Kidney epithelial cell (primary cell): ENCODE measurements around the gene SCNN1B. TPM values are rescaled to one million over a fixed set of nuclear protein-coding genes. Genes with fewer than 3 reads are reported as not detected.
A peak's percentile ranks its signal among the peaks of the same experiment; 100 is the strongest.

Experiments used
- DNase-seq: peaks from one replicate; pipeline ENCODE4 v3.0.0-alpha.2; 2010; ENCODE audit warnings: low read depth
- H3K27me3 ChIP-seq: 2 replicates; pipeline ENCODE4 v1.6.0; 2011; ENCODE audit warnings: low read length; ENCODE audit not compliant: control insufficient read depth, insufficient read depth
- H3K36me3 ChIP-seq: 2 replicates; pipeline ENCODE4 v1.5.1; 2011; ENCODE audit warnings: low read length; ENCODE audit not compliant: control insufficient read depth, insufficient read depth
- H3K4me3 ChIP-seq: 2 replicates; pipeline ENCODE4 v1.5.1; 2011; ENCODE audit warnings: low read depth, mild to moderate bottlenecking, control low read depth, low read length
- CTCF ChIP-seq: IDR thresholded peaks from 2 replicates; pipeline ENCODE4 v1.5.1; 2011; ENCODE audit warnings: mild to moderate bottlenecking, moderate library complexity, low read length, control low read depth, inconsistent platforms; ENCODE audit not compliant: insufficient read depth, poor library complexity, severe bottlenecking
- total RNA-seq: library from RNA; depleted of rRNA; stranded (reverse); fragments of >200 nt; gene quantifications from 2 replicates; pipeline ENCODE4 v1.2.3, GENCODE V29; 2015

SCNN1B gene
- total RNA-seq, 1 donor from 2014 or later = 0.38 TPM

- H3K4me3 ChIP-seq = no peak overlapping the region
- no peaks in the 10 kb centered on the region for H3K36me3 ChIP-seq
- no peak for TF ChIP-seq CTCF
- no peaks in the 10 kb centered on the region for H3K27me3 ChIP-seq
- no peak for DNase-seq
These were observed 41.8 kb downstream of the SCNN1B start for GRCh38 chr16:23343643-23344612.

- TF ChIP-seq CTCF = no peak
- Histone ChIP-seq H3K4me3 (no peak overlapping the region), H3K36me3 (no peaks in the 10 kb centered on the region), H3K27me3 (no peaks in the 10 kb centered on the region)
- DNase-seq = no peak
These were observed 43.1 kb downstream of the SCNN1B start for GRCh38 chr16:23345237-23345636.

- TF ChIP-seq CTCF = peak; percentile 15
- no peaks in the 10 kb centered on the region for H3K27me3 ChIP-seq
- no peak for DNase-seq
- no peaks in the 10 kb centered on the region for H3K36me3 ChIP-seq
- no peak overlapping the region for H3K4me3 ChIP-seq
These were observed 46.7 kb downstream of the SCNN1B start for GRCh38 chr16:23348579-23349469.

- Histone ChIP-seq H3K4me3 (no peak overlapping the region), H3K36me3 (no peaks in the 10 kb centered on the region), H3K27me3 (no peaks in the 10 kb centered on the region)
- no peak for TF ChIP-seq CTCF
- no peak for DNase-seq
These were observed 49.3 kb downstream of the SCNN1B start for GRCh38 chr16:23351360-23351759.

- Histone ChIP-seq H3K36me3 (no peaks in the 10 kb centered on the region), H3K4me3 (no peak overlapping the region), H3K27me3 (no peaks in the 10 kb centered on the region)
- no peak for DNase-seq
- TF ChIP-seq CTCF = no peak
These were observed 51.3 kb downstream of the SCNN1B start for GRCh38 chr16:23353440-23353839.
